HG03457 (cell line): ENCODE results near the gene RUNX2.
A peak's percentile ranks its signal among the peaks of the same experiment; 100 is the strongest.

Experiments used
- ATAC-seq: cut with Tn5 transposase; IDR thresholded peaks from one replicate; pipeline ENCODE4 v1.9.1; 2021; ENCODE audit warnings: moderate number of reproducible peaks; ENCODE audit not compliant: unreplicated experiment

RUNX2 gene

GRCh38 chr6:45478240-45478639 lies 150.1 kb downstream of the RUNX2 start:
- ATAC-seq = no peak

GRCh38 chr6:45479834-45480751 lies 152.0 kb downstream of the RUNX2 start:
- ATAC-seq = peak; percentile 78

GRCh38 chr6:45480752-45481415 lies 152.8 kb downstream of the RUNX2 start:
- no peak for ATAC-seq

- ATAC-seq = no peak
Observed at GRCh38 chr6:45483021-45483420, 154.9 kb downstream of the RUNX2 start.

- ATAC-seq = no peak
Observed at GRCh38 chr6:45483501-45483900, 155.4 kb downstream of the RUNX2 start.

GRCh38 chr6:45486736-45487135 lies 158.6 kb downstream of the RUNX2 start:
- ATAC-seq = peak; percentile 52

- ATAC-seq = no peak
Observed at GRCh38 chr6:45487645-45488044, 159.5 kb downstream of the RUNX2 start.

GRCh38 chr6:45488269-45488668 lies 160.1 kb downstream of the RUNX2 start:
- ATAC-seq = no peak

GRCh38 chr6:45488889-45489288 lies 160.8 kb downstream of the RUNX2 start:
- no peak for ATAC-seq

GRCh38 chr6:45491048-45491735 lies 163.1 kb downstream of the RUNX2 start:
- no peak for ATAC-seq

- ATAC-seq = no peak
Observed at GRCh38 chr6:45491874-45492273, 163.7 kb downstream of the RUNX2 start.

- ATAC-seq = no peak
Observed at GRCh38 chr6:45493761-45494160, 165.6 kb downstream of the RUNX2 start.

- ATAC-seq = no peak
Observed at GRCh38 chr6:45494416-45495135, 166.4 kb downstream of the RUNX2 start.

GRCh38 chr6:45495429-45496084 lies 167.4 kb downstream of the RUNX2 start:
- ATAC-seq = no peak

- ATAC-seq = no peak
Observed at GRCh38 chr6:45496085-45496433, 167.9 kb downstream of the RUNX2 start.

GRCh38 chr6:45498591-45498990 lies 170.5 kb downstream of the RUNX2 start:
- ATAC-seq = no peak

- no peak for ATAC-seq
Observed at GRCh38 chr6:45500924-45501816, 173.0 kb downstream of the RUNX2 start.

- no peak for ATAC-seq
Observed at GRCh38 chr6:45502456-45502855, 174.3 kb downstream of the RUNX2 start.

GRCh38 chr6:45504947-45505346 lies 176.8 kb downstream of the RUNX2 start:
- ATAC-seq = no peak

GRCh38 chr6:45505470-45505869 lies 177.3 kb downstream of the RUNX2 start:
- no peak for ATAC-seq
